Measurements from ENCODE around the gene CNTN5. TPM values are rescaled to one million over a fixed set of nuclear protein-coding genes. Genes with fewer than 3 reads are reported as not detected.

The CNTN5 gene
- total RNA-seq, 4 donors from 2014 or later: not detected

DNA sequence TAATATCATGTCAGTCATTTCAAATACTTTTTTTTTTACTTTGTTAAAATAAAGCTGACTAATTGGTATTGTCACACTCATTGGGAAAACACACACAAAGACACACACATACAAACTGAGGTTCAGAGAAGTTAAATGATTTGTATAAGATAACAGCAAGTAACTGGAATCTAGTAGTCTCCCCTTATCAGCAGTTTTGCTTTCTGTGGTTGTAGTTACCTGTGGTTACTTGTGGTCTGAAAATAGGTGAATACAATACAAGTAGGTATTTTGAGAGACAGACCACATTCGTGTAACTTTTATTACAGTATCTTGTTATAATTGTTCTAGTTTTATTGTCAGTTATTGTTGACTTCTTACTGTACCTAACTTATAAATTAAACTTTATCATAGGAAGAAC is 610.9 kb downstream of the CNTN5 start:
- no peak for TF ChIP-seq CTCF (IDR thresholded peaks at IDR 0.05; ENCODE audit: low read depth)

- TF ChIP-seq CTCF (IDR thresholded peaks at IDR 0.05; ENCODE audit: low read depth): no peak
Observed at GRCh38 chr11:99632969-99633368, 612.2 kb downstream of the CNTN5 start.

DNA sequence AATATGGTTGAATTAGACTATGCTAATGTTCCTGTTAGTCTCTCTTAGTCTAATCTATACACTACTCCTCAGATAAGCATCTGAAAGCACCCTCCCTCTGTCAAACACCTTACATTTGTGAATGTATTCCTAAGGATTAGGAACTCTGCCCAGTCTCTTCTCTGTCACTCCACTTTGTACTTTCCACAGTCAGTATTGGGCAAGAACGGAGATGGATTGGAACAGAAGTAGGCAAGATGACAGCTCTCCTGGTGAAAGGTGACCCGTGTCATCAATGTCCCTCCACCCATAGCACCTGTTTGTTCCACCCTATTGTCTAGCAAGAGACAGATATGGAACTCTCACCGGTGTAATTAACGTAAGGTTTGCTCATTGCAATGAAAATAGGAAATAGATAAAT is 613.8 kb downstream of the CNTN5 start:
- no peak for TF ChIP-seq CTCF (IDR thresholded peaks at IDR 0.05; ENCODE audit: low read depth)

DNA sequence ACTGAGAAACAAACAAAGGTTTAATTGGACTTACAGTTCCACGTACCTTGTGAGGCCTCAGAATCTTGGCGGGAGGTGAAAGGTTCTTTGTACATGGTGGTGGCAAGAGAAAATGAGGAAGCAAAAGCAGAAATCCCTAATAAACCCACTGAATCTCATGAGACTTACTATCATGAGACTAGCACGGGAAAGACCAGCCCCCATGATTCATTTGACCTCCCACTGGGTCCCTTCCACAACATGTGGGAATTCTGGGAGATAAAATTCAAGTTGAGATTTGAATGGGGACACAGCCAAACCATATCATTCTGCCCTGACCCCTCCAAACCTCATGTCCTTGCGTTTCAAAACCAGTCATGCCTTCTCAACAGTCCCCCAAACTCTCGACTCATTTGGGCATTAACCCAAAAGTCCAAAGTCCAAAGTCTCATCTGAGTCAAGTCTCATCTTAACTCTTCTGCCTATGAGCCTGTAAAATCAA is 617.4 kb downstream of the CNTN5 start:
- no peak for TF ChIP-seq CTCF (IDR thresholded peaks at IDR 0.05; ENCODE audit: low read depth)

GRCh38 chr11:99640671-99641070 is 619.9 kb downstream of the CNTN5 start:
- TF ChIP-seq CTCF (IDR thresholded peaks at IDR 0.05; ENCODE audit: low read depth): no peak

GRCh38 chr11:99645934-99646333 is 625.2 kb downstream of the CNTN5 start:
- TF ChIP-seq CTCF (IDR thresholded peaks at IDR 0.05; ENCODE audit: low read depth): no peak

DNA sequence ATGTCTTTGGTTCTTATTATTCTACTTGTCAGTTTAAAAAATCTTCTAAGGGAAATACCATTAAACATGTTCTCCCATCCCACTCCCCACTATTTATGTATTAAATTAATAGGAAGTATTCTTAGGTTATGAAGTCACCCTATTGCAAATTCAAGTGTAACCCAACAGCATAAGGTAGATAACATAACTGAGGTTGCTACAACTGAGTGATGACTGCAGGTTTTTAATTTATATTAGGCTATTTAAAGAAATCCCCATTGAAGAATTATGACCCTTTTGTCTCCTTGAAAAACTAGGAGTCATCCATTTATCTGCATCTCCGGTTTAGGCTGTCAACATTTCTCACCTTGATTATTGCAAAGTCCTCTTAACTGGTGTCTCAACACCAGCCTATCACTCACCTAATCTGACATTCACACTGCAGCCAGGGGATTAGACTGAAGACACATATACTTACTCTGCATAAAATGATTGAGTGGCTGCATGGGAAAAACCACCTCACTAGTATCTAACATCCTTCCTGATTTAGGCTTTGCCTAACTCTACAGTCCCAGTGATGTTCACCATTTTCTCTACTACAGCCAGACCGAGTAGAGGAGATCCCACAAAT is 649.4 kb downstream of the CNTN5 start:
- TF ChIP-seq CTCF (IDR thresholded peaks at IDR 0.05; ENCODE audit: low read depth): no peak

Measured in subcutaneous adipose tissue (tissue), 4 donors.